HG03378 (cell line): ENCODE measurements around the gene HNRNPA2B1.
"Not testable (repeated sequence)": the region's sequence is repeated elsewhere in the genome, so short reads cannot be mapped to it uniquely, and the experiment has no call there.

Source experiments
- ATAC-seq: cut with Tn5 transposase; IDR thresholded peaks from one replicate; pipeline ENCODE4 v1.9.1; 2021; ENCODE audit warnings: mild to moderate bottlenecking, moderate library complexity; ENCODE audit not compliant: unreplicated experiment

HNRNPA2B1 gene

DNA sequence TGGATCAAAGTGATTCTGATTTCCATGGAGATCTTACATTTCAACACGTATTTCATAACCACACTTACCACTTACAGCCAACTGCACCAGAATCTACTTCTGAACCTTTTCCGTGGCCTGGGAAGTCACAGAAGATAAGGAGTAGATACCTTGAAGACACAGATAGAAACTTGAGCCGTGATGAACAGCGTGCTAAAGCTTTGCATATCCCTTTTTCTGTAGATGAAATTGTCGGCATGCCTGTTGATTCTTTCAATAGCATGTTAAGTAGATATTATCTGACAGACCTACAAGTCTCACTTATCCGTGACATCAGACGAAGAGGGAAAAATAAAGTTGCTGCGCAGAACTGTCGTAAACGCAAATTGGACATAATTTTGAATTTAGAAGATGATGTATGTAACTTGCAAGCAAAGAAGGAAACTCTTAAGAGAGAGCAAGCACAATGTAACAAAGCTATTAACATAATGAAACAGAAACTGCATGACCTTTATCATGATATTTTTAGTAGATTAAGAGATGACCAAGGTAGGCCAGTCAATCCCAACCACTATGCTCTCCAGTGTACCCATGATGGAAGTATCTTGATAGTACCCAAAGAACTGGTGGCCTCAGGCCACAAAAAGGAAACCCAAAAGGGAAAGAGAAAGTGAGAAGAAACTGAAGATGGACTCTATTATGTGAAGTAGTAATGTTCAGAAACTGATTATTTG, 15.3 kb downstream of the HNRNPA2B1 start:
- no peak for ATAC-seq

DNA sequence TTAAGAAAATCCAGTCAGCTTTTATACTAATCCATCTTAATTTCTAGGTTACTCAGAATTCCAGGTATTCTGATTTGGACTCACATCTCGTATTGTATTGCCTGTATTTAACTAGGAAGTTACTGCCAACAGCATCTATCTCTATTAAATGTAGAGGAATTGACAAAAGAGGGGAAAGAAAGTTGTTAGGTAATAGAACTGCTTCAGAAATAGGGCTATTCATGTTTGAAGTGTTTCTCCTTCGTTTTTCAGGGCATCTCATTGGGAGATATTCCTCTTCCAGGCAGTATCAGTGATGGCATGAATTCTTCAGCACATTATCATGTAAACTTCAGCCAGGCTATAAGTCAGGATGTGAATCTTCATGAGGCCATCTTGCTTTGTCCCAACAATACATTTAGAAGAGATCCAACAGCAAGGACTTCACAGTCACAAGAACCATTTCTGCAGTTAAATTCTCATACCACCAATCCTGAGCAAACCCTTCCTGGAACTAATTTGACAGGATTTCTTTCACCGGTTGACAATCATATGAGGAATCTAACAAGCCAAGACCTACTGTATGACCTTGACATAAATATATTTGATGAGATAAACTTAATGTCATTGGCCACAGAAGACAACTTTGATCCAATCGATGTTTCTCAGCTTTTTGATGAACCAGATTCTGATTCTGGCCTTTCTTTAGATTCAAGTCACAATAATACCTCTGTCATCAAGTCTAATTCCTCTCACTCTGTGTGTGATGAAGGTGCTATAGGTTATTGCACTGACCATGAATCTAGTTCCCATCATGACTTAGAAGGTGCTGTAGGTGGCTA, 16.1 kb downstream of the HNRNPA2B1 start:
- ATAC-seq = not testable (repeated sequence)

DNA sequence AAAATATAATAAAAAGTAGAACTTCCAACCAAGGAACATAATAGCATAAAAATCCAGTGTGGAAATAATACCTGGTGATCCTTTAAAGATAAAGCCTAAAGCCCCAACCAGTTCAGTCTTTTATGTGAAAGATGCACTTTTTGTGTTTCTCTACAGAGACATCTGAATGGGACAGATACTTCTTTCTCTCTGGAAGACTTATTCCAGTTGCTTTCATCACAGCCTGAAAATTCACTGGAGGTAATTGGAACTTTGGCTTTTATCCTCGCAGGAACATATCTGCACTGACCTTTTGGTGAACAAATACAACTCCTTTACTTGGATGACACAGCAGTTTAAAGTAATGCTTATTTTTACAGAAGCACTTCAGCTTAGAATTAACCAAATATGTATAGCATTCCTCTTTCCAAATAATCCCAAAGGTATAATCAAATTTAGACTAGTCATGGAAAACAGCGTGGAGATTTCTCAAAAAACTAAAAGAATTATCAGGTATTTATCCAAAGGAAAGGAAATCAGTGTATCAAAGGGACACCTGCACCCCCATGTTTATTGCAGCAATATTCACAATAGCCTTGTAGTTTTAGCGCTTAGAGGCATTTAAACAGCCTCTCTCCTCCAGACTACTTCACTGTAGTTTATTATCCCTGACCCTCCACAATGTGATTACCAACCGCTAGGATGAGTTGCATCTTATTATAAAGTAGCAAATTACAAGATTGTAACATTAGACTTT, 16.8 kb downstream of the HNRNPA2B1 start:
- no peak for ATAC-seq

DNA sequence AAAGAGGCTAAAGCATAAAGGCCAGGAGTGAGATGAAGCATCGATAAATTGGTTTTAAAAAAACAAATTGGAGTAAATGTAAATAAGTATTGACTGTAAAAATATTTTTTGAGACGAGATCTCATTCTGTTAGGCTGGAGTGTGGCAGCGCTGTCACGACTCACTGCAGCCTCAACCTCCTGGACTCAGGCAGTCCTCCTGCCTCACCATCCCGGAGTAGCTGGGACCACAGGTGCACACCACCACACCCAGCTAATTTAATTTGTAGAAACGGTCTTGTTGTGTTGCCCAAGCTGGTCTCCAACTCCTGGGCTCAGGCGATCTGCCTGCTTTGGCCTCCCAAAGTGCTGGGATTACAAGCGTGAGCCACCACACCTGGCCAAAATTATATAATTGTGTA, 17.8 kb downstream of the HNRNPA2B1 start:
- ATAC-seq = no peak

DNA sequence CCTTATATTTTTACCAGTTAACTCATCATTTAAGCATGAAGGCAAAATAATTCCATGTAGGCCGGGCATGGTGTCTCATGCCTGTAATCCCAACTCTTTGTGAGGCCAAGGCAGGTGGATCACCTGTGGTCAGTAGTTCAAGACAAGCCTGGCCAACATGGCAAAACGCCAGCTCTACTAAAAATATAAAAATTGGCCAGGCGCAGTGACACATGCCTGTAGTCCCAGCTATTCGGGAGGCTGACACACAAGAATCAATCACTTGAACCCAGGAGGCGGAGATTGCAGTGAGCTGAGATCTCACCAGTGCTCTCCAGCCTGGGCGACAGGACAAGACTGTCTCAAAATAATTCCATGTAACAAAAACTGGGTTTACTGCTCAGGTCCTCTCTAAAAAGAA, 18.3 kb downstream of the HNRNPA2B1 start:
- ATAC-seq = no peak

DNA sequence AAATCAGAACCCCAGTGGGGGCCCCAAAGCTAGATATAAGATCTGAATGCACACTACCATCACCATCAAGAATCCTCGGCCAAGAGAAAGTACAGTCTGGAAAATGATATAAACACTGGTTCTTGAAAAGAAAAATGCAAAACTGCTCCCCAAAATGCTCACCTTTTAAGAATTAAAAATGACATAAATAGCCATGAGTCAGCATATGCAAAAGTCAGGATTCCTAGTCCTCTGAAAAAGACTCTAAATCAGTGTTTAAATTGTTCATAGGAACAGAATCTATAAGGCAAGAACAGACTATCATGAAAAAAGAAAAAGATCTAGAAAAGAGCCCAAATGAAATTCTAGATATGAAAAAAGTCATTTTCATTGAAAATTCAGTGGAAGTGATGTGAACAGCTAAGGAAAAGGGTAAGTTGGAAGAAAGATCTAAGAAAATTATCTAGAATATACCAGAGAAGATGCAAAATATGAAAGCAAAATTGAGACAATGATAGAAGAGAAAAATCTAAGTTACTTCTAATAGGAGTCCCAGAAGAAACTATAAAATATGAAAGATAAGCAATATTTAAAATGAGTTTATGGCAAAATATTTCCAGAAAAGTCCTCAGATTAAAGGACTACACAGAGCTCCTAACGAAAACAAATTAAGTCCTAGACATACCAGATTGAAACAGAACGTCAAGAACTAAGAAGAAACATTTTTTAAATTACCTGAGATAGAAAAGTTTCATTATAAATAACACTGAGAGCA, 18.9 kb downstream of the HNRNPA2B1 start:
- ATAC-seq = no peak

DNA sequence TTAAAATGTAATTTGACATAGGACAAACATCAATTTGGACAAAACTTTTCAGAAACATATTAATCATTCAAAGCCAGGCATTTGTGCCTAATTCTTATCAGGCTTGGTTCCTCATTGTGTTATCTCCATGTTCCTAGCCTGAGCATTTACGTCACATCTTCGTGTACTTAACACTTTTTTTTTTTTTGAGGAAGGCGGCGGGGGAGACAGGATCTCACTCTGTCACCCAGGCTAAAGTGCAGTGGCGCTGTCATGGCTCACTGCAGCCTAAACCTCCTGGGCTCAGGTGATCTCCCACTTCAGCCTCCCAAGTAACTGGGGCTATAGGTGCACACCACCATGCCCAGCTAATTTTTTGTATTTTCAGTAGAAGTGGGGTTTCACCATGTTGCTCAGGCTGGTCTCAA, 19.8 kb downstream of the HNRNPA2B1 start:
- no peak for ATAC-seq

DNA sequence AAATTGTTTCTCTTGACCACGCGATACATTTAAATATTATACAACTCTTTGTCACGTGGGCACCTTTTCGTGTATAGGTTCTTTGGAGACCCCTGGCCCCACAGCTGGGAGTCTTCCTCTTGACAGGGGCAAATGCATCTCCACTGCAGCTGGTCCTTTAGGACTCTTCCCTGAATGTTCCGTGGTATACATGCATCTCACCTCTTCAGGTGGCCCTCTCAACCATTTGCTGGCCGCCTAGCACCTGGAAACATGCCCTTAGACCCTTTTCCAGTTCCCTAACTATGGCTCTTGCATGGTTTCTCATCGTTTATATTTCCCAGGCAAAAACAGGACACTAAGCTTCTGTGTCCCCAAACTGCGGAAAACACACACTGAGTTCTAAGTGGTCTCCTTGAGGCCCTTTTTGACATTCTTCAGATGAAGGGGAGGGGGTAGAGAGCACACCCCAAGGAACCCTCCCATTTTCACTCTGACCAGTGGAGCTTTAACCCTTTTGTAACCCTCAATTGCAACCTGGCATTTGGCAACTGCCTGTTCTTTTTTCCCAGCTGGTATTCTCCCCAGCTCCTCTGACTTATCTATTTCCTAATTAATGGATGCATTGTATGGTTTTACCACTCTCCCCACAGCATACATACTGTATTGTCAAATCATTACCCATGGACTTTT, 20.6 kb downstream of the HNRNPA2B1 start:
- no peak for ATAC-seq

DNA sequence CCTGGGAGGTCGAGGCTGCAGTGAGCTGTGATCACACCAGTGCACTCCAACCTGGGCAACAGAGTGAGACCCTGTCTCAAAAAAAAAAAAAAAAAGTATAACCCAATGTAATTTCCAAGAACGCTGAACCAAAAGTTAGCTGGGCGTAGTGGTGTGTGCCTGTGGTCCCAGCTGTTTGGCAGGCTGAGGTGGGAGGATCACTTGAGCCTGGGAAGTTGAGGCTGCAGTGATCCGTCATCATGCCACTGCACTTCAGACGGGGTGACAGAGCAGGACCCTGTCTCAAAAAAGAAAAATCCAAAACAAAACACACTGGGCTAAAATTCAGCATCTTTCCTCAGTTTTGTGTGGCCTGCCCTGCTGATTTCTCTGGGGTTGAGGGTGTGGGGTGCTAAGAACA, 21.1 kb downstream of the HNRNPA2B1 start:
- ATAC-seq = no peak

DNA sequence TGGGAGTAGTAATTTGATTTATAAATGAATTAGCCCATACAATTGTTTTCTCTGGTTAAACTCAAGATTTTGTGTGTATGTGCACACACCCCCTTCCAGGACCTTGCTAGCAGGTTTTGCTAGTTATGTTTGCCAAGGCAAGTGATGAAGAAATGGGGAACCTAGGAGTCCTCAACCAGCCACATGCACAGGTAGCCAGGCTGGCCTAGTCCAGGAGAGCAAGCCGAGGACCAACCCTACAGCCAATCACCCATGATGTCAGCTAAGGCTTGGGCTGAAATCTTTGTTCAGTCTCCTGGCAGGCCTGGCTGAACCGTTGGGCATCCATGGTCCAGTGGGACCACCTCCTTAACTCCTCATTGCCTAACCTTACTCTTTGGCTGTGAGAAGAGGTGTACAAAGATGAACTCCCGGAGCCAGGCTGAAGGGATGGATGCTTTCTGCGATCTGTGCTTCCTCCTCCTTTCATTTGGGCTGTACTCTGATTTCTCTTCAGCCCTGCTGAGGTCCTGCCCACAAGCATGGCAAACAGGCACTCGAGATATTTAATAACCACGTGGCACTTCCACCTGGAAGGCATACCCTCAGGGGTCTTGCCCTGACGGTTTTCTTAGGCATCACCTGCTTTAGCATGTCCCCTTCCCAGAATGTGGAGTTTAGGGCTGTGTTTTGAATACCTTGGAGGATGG, 22.1 kb downstream of the HNRNPA2B1 start:
- no peak for ATAC-seq

DNA sequence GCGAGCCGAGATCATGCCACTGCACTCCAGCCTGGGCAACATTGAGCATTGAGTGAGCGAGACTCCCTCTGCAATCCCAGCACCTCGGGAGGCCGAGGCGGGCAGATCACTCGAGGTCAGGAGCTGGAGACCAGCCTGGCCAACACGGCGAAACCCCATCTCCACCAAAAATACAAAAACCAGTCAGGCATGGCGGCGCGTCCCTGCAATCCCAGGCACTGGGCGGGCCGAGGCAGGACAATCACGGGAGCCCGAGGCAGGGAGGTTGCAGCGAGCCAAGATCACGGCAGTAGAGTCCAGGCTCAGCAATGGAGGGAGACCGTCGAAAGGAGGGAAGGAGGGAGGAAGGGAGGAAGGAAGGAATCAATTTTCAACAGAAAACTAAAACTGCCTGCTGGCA, 23.3 kb downstream of the HNRNPA2B1 start:
- not testable (repeated sequence) for ATAC-seq

DNA sequence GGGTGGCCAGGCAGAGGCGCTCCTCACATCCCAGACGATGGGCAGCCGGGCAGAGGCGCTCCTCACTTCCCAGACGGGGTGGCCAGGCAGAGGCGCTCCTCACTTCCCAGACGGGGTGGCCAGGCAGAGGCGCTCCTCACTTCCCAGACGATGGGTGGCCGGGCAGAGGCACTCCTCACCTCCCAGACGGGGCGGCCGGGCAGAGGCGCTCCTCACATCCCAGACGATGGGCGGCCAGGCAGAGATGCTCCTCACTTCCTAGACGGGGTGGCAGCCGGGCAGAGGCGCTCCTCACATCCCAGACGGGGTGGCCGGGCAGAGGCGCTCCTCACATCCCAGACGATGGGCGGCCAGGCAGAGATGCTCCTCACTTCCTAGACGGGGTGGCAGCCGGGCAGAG, 23.9 kb downstream of the HNRNPA2B1 start:
- not testable (repeated sequence) for ATAC-seq

DNA sequence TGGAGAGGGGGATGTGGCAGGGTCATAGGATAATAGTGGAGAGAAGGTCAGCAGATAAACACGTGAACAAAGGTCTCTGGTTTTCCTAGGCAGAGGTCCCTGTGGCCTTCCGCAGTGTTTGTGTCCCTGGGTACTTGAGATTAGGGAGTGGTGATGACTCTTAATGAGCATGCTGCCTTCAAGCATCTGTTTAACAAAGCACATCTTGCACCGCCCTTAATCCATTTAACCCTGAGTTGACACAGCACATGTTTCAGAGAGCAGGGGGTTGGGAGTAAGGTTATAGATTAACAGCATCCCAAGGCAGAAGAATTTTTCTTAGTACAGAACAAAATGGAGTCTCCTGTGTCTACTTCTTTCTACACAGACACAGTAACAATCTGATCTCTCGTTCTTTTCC, 24.6 kb downstream of the HNRNPA2B1 start:
- ATAC-seq = not testable (repeated sequence)

DNA sequence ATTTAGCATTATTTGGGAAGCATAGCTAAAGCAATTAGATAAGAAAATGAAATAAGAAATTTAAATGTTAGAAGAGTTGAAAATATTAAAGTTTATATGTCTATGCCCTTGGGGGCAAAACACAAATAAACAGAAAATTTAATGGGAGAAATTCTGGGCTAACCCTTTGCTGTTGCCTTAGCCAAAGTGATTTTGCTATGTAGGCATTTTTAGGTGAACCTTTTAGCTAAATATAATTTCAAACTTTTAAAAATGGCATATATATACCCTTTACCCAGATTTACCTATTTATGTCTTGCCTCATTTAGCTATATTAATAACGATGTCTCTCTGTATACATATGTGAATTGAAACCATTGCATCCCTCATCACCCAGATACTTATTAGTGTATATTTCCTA, 28.5 kb downstream of the HNRNPA2B1 start:
- ATAC-seq = no peak

DNA sequence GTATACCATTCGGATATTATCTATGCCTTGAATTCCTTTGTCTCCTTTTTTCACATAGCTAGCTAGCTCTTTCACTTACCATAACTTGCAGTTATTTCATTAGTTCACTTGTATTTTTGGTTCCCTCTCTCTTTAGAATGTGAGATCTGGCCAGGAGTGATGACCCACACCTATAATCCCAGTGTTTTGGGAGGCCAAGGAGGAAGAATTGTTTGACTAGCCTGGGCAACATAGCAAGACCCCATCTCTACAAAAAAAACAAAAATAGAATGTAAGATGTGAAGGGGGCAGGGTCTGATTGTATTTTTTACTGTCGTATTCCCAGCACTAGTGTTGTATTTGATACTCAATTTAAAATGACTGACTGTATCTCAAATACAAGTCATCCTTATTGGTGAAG, 28.9 kb downstream of the HNRNPA2B1 start:
- ATAC-seq = no peak

DNA sequence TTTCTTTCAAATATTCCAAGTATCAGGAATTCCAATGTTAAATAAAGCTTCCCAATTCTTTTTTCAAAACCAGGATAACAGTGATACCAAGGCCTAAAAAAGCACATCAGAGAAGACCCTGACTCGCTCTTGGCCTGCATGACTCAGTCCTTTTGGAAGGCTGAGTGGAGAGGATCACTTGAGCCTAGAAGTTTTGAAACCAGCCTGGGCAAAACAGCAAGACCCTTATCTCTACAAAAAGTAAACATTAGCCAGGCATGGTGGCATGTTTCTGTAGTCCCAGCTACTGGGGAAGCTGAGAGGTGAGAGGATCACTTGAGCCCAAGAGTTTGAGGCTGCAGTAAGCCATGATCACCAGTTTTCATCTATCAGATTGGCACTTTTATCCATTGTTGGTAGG, 29.9 kb downstream of the HNRNPA2B1 start:
- ATAC-seq = no peak

DNA sequence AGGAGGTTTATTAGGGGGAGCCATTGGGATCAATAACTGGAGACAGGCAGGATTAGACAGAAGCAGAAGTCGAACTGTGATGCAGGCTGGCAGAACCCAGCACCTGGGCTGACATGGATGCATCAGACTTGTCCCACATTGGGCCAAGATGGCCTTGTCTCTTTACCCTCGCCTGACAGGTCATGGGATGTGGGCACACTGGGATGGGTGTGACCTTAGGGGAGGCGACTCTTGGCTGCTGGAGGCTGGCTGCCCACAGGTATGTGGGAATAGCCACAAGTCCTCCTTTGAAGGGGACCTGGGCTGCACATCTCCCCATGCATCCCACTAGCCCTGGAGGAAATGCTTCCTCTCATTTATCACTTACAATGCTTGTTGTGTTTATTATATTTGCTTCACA, 31.3 kb downstream of the HNRNPA2B1 start:
- no peak for ATAC-seq

DNA sequence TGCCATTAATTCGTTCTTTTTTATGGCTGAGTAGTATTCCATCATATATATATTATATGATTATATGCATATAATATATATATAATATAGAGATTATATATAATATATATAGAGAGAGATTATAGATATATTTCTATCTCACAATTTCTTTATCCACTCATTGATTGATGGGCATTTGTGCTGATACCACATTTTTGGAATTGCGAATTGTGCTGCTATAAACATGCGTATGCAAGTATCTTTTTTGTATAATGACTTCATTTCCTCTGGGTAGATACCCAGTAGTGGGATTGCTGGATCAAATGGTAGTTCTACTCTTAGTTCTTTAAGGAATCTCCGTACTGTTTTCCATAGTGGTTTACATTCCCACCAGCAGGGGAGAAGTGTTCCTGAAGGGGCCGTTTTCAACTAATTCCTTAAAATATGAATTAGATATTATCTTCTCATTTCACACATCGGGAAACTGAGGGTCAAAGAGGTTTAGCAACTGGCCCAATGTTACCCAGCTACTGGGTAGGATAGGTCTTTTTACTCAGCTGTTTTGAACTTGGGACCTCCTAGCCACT, 32.0 kb downstream of the HNRNPA2B1 start:
- no peak for ATAC-seq

DNA sequence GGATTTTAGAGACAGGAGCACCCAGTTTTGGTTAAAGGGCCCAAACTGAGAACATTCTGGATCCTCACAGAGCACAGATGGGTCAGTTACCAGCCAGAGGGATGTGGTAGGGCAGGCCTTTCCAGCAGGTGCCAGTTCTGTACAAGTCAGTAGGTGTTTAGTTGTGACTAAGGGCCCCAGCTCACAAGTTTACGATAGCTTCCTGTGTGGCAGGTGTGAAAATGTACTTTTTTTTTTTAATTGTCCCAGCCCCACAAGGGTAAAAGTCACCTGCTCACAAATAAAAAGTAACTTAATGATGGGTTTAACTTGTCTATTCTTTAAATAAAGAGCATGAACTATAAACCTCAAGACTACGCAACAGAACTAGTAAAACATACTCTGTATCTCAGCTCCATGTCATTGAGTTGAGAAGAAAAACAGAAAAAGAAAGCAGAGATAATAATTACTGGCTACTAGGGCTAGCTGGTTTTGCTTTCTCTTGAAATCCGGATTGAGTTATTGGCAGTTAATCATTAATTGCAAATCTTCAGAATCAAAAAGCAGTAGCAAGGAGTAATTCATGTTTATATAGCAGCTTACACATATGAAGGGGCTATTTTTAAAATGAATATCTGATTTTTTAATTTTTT, 33.1 kb downstream of the HNRNPA2B1 start:
- no peak for ATAC-seq
